ENCODE measurements around the gene SORL1.

GRCh38 chr11:121450401-121450800 lies 1.7 kb upstream of the SORL1 start:
- TF ChIP-seq EZH2 (IDR thresholded peaks at IDR 0.05; ENCODE audit: borderline replicate concordance, low read length) (no peak), CTCF (IDR thresholded peaks at IDR 0.05; ENCODE audit: low read length) (no peak)
